Astrocyte (in vitro differentiated cells and primary cell): ENCODE data around the gene CPSF4. TPM values are rescaled to one million over a fixed set of nuclear protein-coding genes. Genes with fewer than 3 reads are reported as not detected.

Experiments
- DNase-seq: peaks from one replicate; pipeline ENCODE4 v3.0.0-alpha.2; 2010; ENCODE audit warnings: low read depth
- FAIRE-seq: peaks from 2 replicates; lab custom pipeline; 2011; peaks lifted over from hg19 to GRCh38; lab: Jason Lieb, UNC
- H2AFZ ChIP-seq: 2 replicates; pipeline ENCODE4 v1.6.0; 2012; ENCODE audit warnings: low read depth, low read length, inconsistent platforms
- H3K27ac ChIP-seq: 2 replicates; pipeline ENCODE4 v1.5.1; 2011; ENCODE audit warnings: low read depth, low read length, inconsistent platforms
- H3K27me3 ChIP-seq: 2 replicates; pipeline ENCODE4 v1.6.0; 2011; ENCODE audit warnings: low read length, inconsistent platforms; ENCODE audit not compliant: insufficient read depth
- H3K36me3 ChIP-seq: 2 replicates; pipeline ENCODE4 v1.5.1; 2011; ENCODE audit warnings: low read length, inconsistent platforms; ENCODE audit not compliant: insufficient read depth
- H3K4me1 ChIP-seq: 2 replicates; pipeline ENCODE4 v1.5.1; 2011; ENCODE audit warnings: low read length, inconsistent platforms; ENCODE audit not compliant: insufficient read depth
- H3K4me2 ChIP-seq: 2 replicates; pipeline ENCODE4 v1.6.0; 2012; ENCODE audit warnings: low read length, inconsistent platforms
- H3K4me3 ChIP-seq: 2 replicates; pipeline ENCODE4 v1.5.1; 2011; ENCODE audit warnings: low read depth, mild to moderate bottlenecking, low read length, inconsistent platforms; ENCODE audit not compliant: insufficient read depth
- H3K79me2 ChIP-seq: 2 replicates; pipeline ENCODE4 v1.6.0; 2012; ENCODE audit warnings: mild to moderate bottlenecking, low read length, inconsistent platforms; ENCODE audit not compliant: insufficient read depth
- H3K9ac ChIP-seq: 2 replicates; pipeline ENCODE4 v1.6.0; 2012; ENCODE audit warnings: mild to moderate bottlenecking, low read length, inconsistent platforms
- H3K9me3 ChIP-seq: 2 replicates; pipeline ENCODE4 v1.5.1; 2012; ENCODE audit warnings: low read depth, mild to moderate bottlenecking, low read length, inconsistent platforms; ENCODE audit not compliant: insufficient read depth
- H4K20me1 ChIP-seq: 2 replicates; pipeline ENCODE4 v1.6.0; 2012; ENCODE audit warnings: low read length, inconsistent platforms; ENCODE audit not compliant: insufficient read depth
- H3K27ac Mint-ChIP-seq: one replicate; pipeline ENCODE4 v1.8.0; 2021; ENCODE audit warnings: mild to moderate bottlenecking, mixed read lengths; ENCODE audit not compliant: unreplicated experiment
- H3K27me3 Mint-ChIP-seq: one replicate; pipeline ENCODE4 v1.8.0; 2021; ENCODE audit warnings: low read depth, mixed read lengths; ENCODE audit not compliant: unreplicated experiment
- H3K36me3 Mint-ChIP-seq: one replicate; pipeline ENCODE4 v1.8.0; 2021; ENCODE audit warnings: low read depth, mixed read lengths; ENCODE audit not compliant: unreplicated experiment
- H3K4me1 Mint-ChIP-seq: one replicate; pipeline ENCODE4 v1.8.0; 2021; ENCODE audit warnings: low read depth, mixed read lengths; ENCODE audit not compliant: unreplicated experiment
- H3K4me3 Mint-ChIP-seq: one replicate; pipeline ENCODE4 v1.8.0; 2021; ENCODE audit warnings: mild to moderate bottlenecking, moderate library complexity, mixed read lengths; ENCODE audit not compliant: unreplicated experiment
- H3K9me3 Mint-ChIP-seq: one replicate; pipeline ENCODE4 v1.8.0; 2021; ENCODE audit warnings: mild to moderate bottlenecking, mixed read lengths; ENCODE audit not compliant: unreplicated experiment
- EZH2 ChIP-seq: IDR thresholded peaks from 2 replicates; pipeline ENCODE4 v1.6.1; 2012; ENCODE audit warnings: mild to moderate bottlenecking, low read length, inconsistent platforms; ENCODE audit not compliant: insufficient read depth
- total RNA-seq: library from RNA; stranded (reverse); gene quantifications from 2 replicates; pipeline ENCODE4 v1.2.1, GENCODE V29; 2021
- TF ChIP-seq, protein P1 (sequence below): IDR thresholded peaks from 2 replicates; pipeline ENCODE4 v1.5.1; 2011; ENCODE audit warnings: low read depth, mild to moderate bottlenecking, inconsistent platforms, low read length, moderate library complexity; ENCODE audit not compliant: insufficient read depth

Gene CPSF4
- total RNA-seq, 1 donor from 2014 or later, result 46.8 TPM

- DNase-seq (no peak), FAIRE-seq (no peak)
- TF ChIP-seq, protein P1, sequence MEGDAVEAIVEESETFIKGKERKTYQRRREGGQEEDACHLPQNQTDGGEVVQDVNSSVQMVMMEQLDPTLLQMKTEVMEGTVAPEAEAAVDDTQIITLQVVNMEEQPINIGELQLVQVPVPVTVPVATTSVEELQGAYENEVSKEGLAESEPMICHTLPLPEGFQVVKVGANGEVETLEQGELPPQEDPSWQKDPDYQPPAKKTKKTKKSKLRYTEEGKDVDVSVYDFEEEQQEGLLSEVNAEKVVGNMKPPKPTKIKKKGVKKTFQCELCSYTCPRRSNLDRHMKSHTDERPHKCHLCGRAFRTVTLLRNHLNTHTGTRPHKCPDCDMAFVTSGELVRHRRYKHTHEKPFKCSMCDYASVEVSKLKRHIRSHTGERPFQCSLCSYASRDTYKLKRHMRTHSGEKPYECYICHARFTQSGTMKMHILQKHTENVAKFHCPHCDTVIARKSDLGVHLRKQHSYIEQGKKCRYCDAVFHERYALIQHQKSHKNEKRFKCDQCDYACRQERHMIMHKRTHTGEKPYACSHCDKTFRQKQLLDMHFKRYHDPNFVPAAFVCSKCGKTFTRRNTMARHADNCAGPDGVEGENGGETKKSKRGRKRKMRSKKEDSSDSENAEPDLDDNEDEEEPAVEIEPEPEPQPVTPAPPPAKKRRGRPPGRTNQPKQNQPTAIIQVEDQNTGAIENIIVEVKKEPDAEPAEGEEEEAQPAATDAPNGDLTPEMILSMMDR, result no peak
- TF ChIP-seq EZH2, result no peak
- H3K36me3 ChIP-seq, result no peaks in the 10 kb centered on the region
- no peaks in the 10 kb centered on the region for H3K27me3 ChIP-seq
- H2AFZ ChIP-seq, result peak overlapping the region; percentile 9
- H3K36me3 Mint-ChIP-seq, result peaks cover 2% of the 10 kb centered on the region
- H4K20me1 ChIP-seq, result no peaks in the 10 kb centered on the region
- H3K79me2 ChIP-seq, result peaks cover 35% of the 10 kb centered on the region
- H3K4me1 ChIP-seq, result peaks cover 7% of the 10 kb centered on the region
- H3K27ac ChIP-seq, result no peak overlapping the region
- peak overlapping the region; percentile 3 for H3K4me2 ChIP-seq
- no peaks in the 10 kb centered on the region for H3K9me3 Mint-ChIP-seq
- peaks cover 7% of the 10 kb centered on the region for H3K4me1 Mint-ChIP-seq
- H3K9me3 ChIP-seq, result no peaks in the 10 kb centered on the region
- no peak overlapping the region for H3K4me3 Mint-ChIP-seq
- no peaks in the 10 kb centered on the region for H3K27me3 Mint-ChIP-seq
- H3K4me3 ChIP-seq, result no peak overlapping the region
- H3K9ac ChIP-seq, result no peak overlapping the region
- no peak overlapping the region for H3K27ac Mint-ChIP-seq
Observed at GRCh38 chr7:99469381-99470065, 30.8 kb downstream of the CPSF4 start.

DNA sequence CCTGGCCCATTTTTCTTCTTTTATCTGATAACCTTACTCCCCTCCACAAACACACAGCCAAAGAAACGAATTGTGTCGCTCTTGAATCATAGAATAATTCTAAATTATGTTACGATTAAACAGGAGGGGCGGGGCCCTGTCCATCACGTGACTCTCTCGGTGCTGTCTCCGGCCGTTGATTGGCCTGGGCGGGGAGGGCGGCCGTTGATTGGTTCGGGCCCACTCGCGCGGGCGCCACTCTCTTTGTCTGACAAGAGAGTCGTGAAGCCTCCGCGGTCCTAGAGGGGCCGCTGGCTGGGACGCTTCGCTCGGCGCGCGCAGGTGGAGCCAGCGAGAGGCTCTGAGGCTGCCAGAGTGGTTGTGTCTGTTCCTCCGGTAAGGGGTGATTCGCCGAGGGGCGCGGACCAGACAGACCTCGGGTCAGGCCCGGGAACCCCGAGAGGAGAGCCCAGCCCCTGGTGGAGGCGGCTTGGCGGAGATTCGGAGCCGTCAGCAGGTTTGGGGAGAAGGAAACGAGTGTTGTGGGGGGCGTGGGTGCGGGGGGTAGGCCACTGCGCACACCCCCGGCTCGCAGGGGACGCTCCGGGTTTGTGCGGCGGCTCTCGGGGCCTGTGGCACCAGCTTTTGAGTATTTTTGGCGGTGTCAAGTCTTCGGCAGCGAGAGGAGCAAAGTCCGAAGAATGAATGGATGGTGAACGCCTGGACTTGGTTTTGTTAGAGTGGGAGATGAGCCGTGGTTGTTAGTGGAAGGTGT is 34.0 kb downstream of the CPSF4 start, which contains the start of gene ZNF789:
Gene ZNF789 (plus strand): TSS at position 330 of the 754 bp plus-strand sequence. CDS start 3,567 bp downstream, outside the sequence.
- Histone ChIP-seq H3K27me3 (no peaks in the 10 kb centered on the region), H3K27ac (peak within 1 kb of the TSS; percentile 88), H3K36me3 (peaks cover 3% of the 10 kb centered on the region), H3K79me2 (peaks cover 49% of the 10 kb centered on the region), H3K4me2 (peak within 1 kb of the TSS; percentile 94), H3K4me3 (peak within 1 kb of the TSS; percentile 92), H3K9me3 (no peaks in the 10 kb centered on the region), H2AFZ (peak within 1 kb of the TSS; percentile 94), H4K20me1 (peaks cover 16% of the 10 kb centered on the region), H3K9ac (peak within 1 kb of the TSS; percentile 86), H3K4me1 (no peaks in the 10 kb centered on the region)
- Mint-ChIP-seq H3K36me3 (peaks cover 5% of the 10 kb centered on the region), H3K27ac (peak within 1 kb of the TSS; percentile 97), H3K4me3 (peak within 1 kb of the TSS; percentile 94), H3K4me1 (peaks cover 7% of the 10 kb centered on the region), H3K27me3 (no peaks in the 10 kb centered on the region), H3K9me3 (no peaks in the 10 kb centered on the region)
- TF ChIP-seq, protein P1, result no peak
- TF ChIP-seq EZH2, result no peak
- no peak for FAIRE-seq
- peak; percentile 88 for DNase-seq
